KMS-11 (cell line): ENCODE measurements around the gene EXOC4.

Experiments
- H2AFZ ChIP-seq: fragments of 200-600 bp; sonication (generic); 2 replicates; pipeline ENCODE4 v1.6.1; 2016; ENCODE audit warnings: antibody characterized with exemption, mixed run types, low read depth
- H3K27ac ChIP-seq: fragments of 200-600 bp; sonication (generic); 2 replicates; pipeline ENCODE4 v1.6.1; 2016; ENCODE audit warnings: mild to moderate bottlenecking, mixed run types
- H3K27me3 ChIP-seq: fragments of 200-600 bp; sonication (generic); 2 replicates; pipeline ENCODE4 v1.6.1; 2017; ENCODE audit warnings: mild to moderate bottlenecking, low read depth, mixed run types, moderate library complexity; ENCODE audit not compliant: insufficient read depth
- H3K36me3 ChIP-seq: fragments of 200-600 bp; sonication (generic); 2 replicates; pipeline ENCODE4 v1.6.1; 2017; ENCODE audit warnings: mild to moderate bottlenecking, mixed run types; ENCODE audit not compliant: insufficient read depth
- H3K4me1 ChIP-seq: fragments of 200-600 bp; sonication (generic); 2 replicates; pipeline ENCODE4 v1.6.1; 2016; ENCODE audit warnings: mild to moderate bottlenecking, low read depth, mixed run types; ENCODE audit not compliant: poor library complexity, severe bottlenecking
- H3K4me2 ChIP-seq: fragments of 200-600 bp; sonication (generic); 2 replicates; pipeline ENCODE4 v1.7.0; 2016; ENCODE audit warnings: mild to moderate bottlenecking, mixed run types
- H3K4me3 ChIP-seq: fragments of 200-600 bp; sonication (generic); IDR thresholded peaks from 2 replicates; pipeline ENCODE4 v1.6.1; 2017; ENCODE audit warnings: low read depth, low read length, mixed read lengths; ENCODE audit not compliant: insufficient read depth
- H3K79me2 ChIP-seq: fragments of 200-600 bp; sonication (generic); 2 replicates; pipeline ENCODE4 v1.6.1; 2016; ENCODE audit warnings: low read depth, mixed run types; ENCODE audit not compliant: insufficient read depth
- H3K9ac ChIP-seq: fragments of 200-600 bp; sonication (generic); 2 replicates; pipeline ENCODE4 v1.6.1; 2016; ENCODE audit warnings: mild to moderate bottlenecking, mixed run types
- H4K20me1 ChIP-seq: fragments of 200-600 bp; sonication (generic); 2 replicates; pipeline ENCODE4 v1.6.1; 2016; ENCODE audit warnings: mild to moderate bottlenecking, mixed run types; ENCODE audit not compliant: insufficient read depth
- TF ChIP-seq, protein P1 (sequence below): fragments of 200-600 bp; sonication (generic); conservative IDR thresholded peaks from 2 replicates; pipeline ENCODE4 v1.6.1; 2017; ENCODE audit warnings: low read depth, mild to moderate bottlenecking, antibody characterized with exemption, low read length, moderate library complexity, mixed read lengths

Gene EXOC4

DNA sequence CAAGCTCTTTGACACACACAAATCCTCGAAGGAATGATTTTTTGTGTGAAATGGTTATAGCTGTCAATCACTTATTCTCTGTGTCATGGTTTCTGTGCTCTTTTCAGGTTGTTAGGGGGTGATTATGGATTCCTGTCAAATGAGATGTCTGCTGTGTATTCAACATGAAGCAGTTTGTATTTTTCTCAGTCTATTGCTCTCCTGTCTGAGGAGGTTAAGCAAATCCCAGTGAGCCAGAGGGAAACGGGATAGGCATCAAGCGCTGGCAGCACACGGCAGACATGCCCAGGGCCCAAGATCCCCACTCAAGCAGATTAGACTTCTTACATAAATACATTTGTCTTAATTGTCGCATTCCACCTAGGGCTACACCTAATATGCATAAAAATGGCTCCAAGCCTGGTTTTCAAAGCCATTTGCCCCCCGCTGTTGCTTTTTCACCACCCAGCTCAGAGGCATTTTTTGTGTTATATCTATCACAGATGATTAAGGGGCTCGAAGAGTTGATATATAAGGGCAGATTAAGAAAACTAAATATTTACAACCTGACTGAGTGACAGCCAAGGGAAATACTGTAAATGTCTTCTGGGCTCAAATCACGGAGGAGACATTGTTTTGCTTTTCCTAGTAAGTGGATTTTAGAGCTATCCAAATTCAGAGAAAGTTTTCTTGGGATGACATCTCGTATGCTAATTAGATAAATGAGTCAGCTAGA is 681.5 kb downstream of the EXOC4 start:
- H3K36me3 ChIP-seq: no peaks in the 10 kb centered on the region
- no peak overlapping the region for H3K9ac ChIP-seq
- no peaks in the 10 kb centered on the region for H3K27me3 ChIP-seq
- H2AFZ ChIP-seq: no peak overlapping the region
- TF ChIP-seq, protein P1, sequence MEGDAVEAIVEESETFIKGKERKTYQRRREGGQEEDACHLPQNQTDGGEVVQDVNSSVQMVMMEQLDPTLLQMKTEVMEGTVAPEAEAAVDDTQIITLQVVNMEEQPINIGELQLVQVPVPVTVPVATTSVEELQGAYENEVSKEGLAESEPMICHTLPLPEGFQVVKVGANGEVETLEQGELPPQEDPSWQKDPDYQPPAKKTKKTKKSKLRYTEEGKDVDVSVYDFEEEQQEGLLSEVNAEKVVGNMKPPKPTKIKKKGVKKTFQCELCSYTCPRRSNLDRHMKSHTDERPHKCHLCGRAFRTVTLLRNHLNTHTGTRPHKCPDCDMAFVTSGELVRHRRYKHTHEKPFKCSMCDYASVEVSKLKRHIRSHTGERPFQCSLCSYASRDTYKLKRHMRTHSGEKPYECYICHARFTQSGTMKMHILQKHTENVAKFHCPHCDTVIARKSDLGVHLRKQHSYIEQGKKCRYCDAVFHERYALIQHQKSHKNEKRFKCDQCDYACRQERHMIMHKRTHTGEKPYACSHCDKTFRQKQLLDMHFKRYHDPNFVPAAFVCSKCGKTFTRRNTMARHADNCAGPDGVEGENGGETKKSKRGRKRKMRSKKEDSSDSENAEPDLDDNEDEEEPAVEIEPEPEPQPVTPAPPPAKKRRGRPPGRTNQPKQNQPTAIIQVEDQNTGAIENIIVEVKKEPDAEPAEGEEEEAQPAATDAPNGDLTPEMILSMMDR: no peak
- H3K4me1 ChIP-seq: no peaks in the 10 kb centered on the region
- H3K4me3 ChIP-seq: no peak overlapping the region
- no peaks in the 10 kb centered on the region for H3K79me2 ChIP-seq
- no peak overlapping the region for H3K4me2 ChIP-seq
- no peak overlapping the region for H3K27ac ChIP-seq
- no peaks in the 10 kb centered on the region for H4K20me1 ChIP-seq

DNA sequence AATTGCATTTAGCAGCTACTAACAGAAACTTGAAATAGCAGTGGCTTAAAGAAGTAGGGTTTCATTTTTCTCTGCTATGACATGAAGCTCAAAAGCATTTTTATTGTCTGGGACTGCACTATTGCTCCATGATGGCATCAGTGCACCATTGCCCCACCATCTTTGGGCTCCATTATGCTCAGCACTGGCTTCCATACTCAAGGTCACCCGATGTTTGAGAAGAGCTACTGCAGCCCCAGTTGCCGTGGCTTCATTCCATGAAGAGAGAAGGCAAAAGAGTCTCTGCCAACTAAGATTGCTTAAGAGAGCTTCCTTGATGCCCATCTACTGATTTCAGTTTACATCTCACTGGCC is 682.1 kb downstream of the EXOC4 start:
- no peaks in the 10 kb centered on the region for H3K36me3 ChIP-seq
- no peak overlapping the region for H3K9ac ChIP-seq
- no peak overlapping the region for H3K4me2 ChIP-seq
- TF ChIP-seq, protein P1: no peak
- no peak overlapping the region for H2AFZ ChIP-seq
- no peak overlapping the region for H3K27ac ChIP-seq
- no peaks in the 10 kb centered on the region for H4K20me1 ChIP-seq
- H3K4me3 ChIP-seq: no peak overlapping the region
- no peaks in the 10 kb centered on the region for H3K79me2 ChIP-seq
- no peaks in the 10 kb centered on the region for H3K4me1 ChIP-seq
- no peaks in the 10 kb centered on the region for H3K27me3 ChIP-seq

DNA sequence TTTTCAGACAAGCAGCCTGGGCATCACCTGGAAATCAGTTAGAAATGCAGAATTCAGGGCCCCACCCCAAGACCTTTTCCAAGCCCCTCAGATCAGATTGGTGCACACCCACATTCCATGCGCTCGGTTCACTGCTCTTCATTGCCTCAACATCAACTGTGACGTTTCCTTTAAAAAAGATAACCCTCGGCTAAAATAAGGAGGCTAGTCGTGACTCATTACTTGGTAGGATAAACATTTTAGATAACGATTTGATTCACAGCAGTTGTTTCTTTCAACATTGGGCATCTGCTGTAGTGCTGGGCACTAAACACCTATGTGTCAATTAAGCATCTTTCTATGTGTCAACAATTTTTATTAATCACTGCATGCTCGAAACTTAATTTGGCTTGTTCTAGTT is 683.2 kb downstream of the EXOC4 start:
- H4K20me1 ChIP-seq: no peaks in the 10 kb centered on the region
- H3K9ac ChIP-seq: no peak overlapping the region
- H3K4me2 ChIP-seq: no peak overlapping the region
- H3K27me3 ChIP-seq: no peaks in the 10 kb centered on the region
- no peaks in the 10 kb centered on the region for H3K79me2 ChIP-seq
- no peaks in the 10 kb centered on the region for H3K36me3 ChIP-seq
- TF ChIP-seq, protein P1: no peak
- no peak overlapping the region for H3K4me3 ChIP-seq
- no peak overlapping the region for H2AFZ ChIP-seq
- no peaks in the 10 kb centered on the region for H3K4me1 ChIP-seq
- no peak overlapping the region for H3K27ac ChIP-seq

DNA sequence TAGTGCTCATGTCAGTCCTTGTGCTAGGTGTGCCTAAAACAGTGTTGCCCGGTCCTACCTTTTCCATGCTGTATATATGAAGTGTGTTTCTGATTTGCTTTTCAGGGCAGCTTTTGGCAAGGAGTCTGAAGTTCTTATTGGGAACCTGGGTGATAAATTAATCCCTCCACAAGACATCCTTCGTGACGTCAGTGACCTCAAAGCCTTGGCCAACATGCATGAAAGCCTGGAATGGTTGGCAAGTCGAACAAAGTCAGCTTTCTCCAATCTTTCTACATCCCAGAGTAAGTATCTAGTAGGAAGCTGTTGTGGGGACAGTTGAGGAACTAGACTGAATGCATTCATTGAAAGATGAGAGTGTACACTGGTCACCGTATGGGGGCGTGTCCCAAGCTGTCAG is 684.9 kb downstream of the EXOC4 start:
- H3K4me1 ChIP-seq: no peaks in the 10 kb centered on the region
- no peak overlapping the region for H3K4me2 ChIP-seq
- no peaks in the 10 kb centered on the region for H3K27me3 ChIP-seq
- H3K9ac ChIP-seq: no peak overlapping the region
- TF ChIP-seq, protein P1: no peak
- H3K27ac ChIP-seq: no peak overlapping the region
- H2AFZ ChIP-seq: no peak overlapping the region
- no peaks in the 10 kb centered on the region for H3K79me2 ChIP-seq
- no peaks in the 10 kb centered on the region for H4K20me1 ChIP-seq
- H3K4me3 ChIP-seq: no peak overlapping the region
- H3K36me3 ChIP-seq: no peaks in the 10 kb centered on the region
